Urinary bladder (tissue), 4 donors: Measurements from ENCODE around the gene FABP1. TPM values are rescaled to one million over a fixed set of nuclear protein-coding genes. Genes with fewer than 3 reads are reported as not detected.
A peak's percentile ranks its signal among the peaks of the same experiment; 100 is the strongest.

ENCODE experiments used
- DNase-seq: peaks from one replicate; pipeline ENCODE4 v3.0.0-alpha.2; 2015; ENCODE audit errors: extremely low spot score
- H3K27ac ChIP-seq: one replicate; pipeline ENCODE4 v1.5.1; 2013; ENCODE audit warnings: low read depth, mild to moderate bottlenecking, moderate library complexity
- H3K36me3 ChIP-seq: one replicate; pipeline ENCODE4 v1.6.1; 2013; ENCODE audit warnings: mild to moderate bottlenecking, moderate library complexity; ENCODE audit not compliant: insufficient read depth
- H3K4me1 ChIP-seq: one replicate; pipeline ENCODE4 v1.6.1; 2013; ENCODE audit warnings: mild to moderate bottlenecking, moderate library complexity; ENCODE audit not compliant: insufficient read depth
- H3K4me3 ChIP-seq: one replicate; pipeline ENCODE4 v1.5.1; 2013; ENCODE audit warnings: low read depth, low read length
- WGBS: extraction: QIAGEN DNeasy Blood & Tissue Kit; methylation state at CpG from one replicate; pipeline ENCODE4 v1.1.7; 2013; 5-methylcytosine and 5-hydroxymethylcytosine counted together
- polyA plus RNA-seq: library from polyadenylated mRNA; stranded (reverse); fragments of 200-250 nt; gene quantifications from one replicate; pipeline ENCODE4 v1.2.3, GENCODE V29; 2013
- total RNA-seq: library from RNA; depleted of rRNA; stranded (reverse); fragments of >200 nt; gene quantifications from one replicate; pipeline ENCODE4 v1.2.3, GENCODE V29; 2014
- donor health status: healthy with polysubstance abuse.
- donor health status: healthy.

FABP1 gene
- not detected for total RNA-seq
- 4.7 TPM for polyA plus RNA-seq

GRCh38 chr2:88127888-88128653 lies at the start of gene FABP1:
Gene FABP1, minus strand, starts transcription at chr2:88128062. Its CDS starts 45 bp downstream, at chr2:88128017.
- no peak within 1 kb of the TSS for H3K4me3 ChIP-seq
- no peaks in the 10 kb centered on the region for H3K36me3 ChIP-seq
- no peak for DNase-seq
- no peaks in the 10 kb centered on the region for H3K4me1 ChIP-seq
- 63% methylated on average over 12 of the region's 12 CpGs for WGBS
- H3K27ac ChIP-seq: no peak within 1 kb of the TSS

- H3K4me1 ChIP-seq: no peaks in the 10 kb centered on the region
Measured at GRCh38 chr2:88177556-88177955, 49.7 kb upstream of the FABP1 start.

DNA sequence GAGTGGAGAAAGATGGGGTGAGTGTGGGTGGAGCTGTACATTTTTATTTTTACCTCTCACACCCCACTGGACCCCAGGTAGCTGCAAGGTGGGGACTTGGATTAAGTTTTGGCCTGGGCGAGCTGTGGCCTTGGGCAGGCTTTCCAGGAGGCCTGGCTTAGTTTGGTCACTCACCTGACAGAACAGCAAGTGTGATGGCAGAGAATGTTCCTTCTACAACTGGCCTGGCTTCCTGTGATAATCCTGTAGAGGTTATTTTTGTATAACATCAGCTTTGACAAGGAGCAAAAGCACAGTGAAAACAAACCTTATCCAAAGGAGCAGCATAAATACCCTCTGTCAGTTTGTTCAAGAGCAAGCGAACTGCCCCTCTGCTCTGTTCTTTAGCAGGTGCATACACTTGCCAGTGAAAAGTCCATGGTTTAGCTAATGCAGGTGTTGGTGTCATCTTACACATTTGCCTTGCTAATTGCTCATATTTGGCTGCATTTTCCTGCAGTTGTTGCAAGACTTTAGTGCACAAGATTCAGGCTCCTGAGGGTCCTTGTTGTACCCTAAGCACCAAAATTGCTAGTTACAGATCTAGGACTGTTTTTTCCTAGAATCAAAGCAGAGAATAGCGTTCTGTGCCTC lies 48.6 kb upstream of the FABP1 start:
- no peak for DNase-seq
- WGBS: 78% methylated on average over 3 of the region's 3 CpGs
- no peak overlapping the region for H3K4me3 ChIP-seq
- H3K27ac ChIP-seq: no peak overlapping the region
- H3K4me1 ChIP-seq: no peaks in the 10 kb centered on the region
- no peaks in the 10 kb centered on the region for H3K36me3 ChIP-seq

More at GRCh38 chr2:88177556-88177955, 49.7 kb upstream of the FABP1 start:
- H3K36me3 ChIP-seq: no peaks in the 10 kb centered on the region
- H3K4me3 ChIP-seq: no peak overlapping the region
- 85% methylated on average over 3 of the region's 3 CpGs for WGBS
- H3K27ac ChIP-seq: no peak overlapping the region
- no peak for DNase-seq

DNA sequence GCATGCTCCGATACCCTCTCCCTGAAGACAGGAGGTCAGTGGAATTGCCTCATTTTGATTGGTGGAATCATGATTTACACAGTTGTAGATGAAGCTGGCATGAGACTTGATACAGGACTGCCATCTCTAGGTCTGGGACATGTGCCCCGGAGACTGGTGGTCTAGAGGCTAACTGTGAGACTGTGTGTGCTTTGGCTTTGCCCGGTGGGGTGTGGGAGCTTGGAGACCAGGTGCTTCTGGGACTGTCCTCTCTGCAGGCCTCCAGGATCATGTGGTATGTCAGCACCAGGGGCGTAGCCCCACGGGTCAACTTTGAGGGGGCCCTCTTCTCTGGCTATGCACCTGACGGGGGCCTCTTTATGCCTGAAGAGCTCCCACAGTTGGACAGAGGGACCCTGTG lies 45.0 kb upstream of the FABP1 start:
- no peaks in the 10 kb centered on the region for H3K4me1 ChIP-seq
- no peak overlapping the region for H3K27ac ChIP-seq
- DNase-seq: no peak
- H3K4me3 ChIP-seq: no peak overlapping the region
- 94% methylated on average over 6 of the region's 6 CpGs for WGBS
- H3K36me3 ChIP-seq: no peaks in the 10 kb centered on the region

GRCh38 chr2:88171966-88172365 lies 44.1 kb upstream of the FABP1 start:
- Histone ChIP-seq H3K4me1 (no peaks in the 10 kb centered on the region), H3K36me3 (no peaks in the 10 kb centered on the region), H3K27ac (no peak overlapping the region), H3K4me3 (no peak overlapping the region)
- WGBS: 98% methylated on average over 1 of the region's 1 CpG
- DNase-seq: no peak

DNA sequence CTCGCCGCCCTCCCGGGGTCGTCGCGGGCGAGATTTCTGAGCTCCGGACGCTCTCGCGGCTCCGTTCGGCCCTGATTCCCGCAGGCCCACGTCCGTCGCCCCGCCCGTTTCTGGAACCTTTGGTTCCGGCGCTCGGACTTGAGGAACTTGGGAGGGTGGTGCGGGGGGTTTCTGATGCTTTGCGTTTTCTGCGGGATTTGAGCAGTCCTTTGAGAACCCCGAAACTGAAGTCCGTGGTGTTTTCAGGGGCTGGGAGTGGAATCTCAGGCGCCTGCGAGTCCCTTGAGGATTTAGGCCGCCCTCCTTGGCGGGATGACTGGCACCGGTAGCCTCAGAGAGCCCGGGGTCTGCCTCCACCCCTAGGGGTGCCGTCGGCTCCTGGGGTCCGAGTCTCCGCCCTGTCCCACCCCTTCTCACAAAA lies 42.6 kb upstream of the FABP1 start:
- 1% methylated on average over 37 of the region's 37 CpGs for WGBS
- peak overlapping the region; percentile 74 for H3K4me3 ChIP-seq
- H3K36me3 ChIP-seq: no peaks in the 10 kb centered on the region
- peak overlapping the region; percentile 62 for H3K27ac ChIP-seq
- no peak for DNase-seq
- no peaks in the 10 kb centered on the region for H3K4me1 ChIP-seq

DNA sequence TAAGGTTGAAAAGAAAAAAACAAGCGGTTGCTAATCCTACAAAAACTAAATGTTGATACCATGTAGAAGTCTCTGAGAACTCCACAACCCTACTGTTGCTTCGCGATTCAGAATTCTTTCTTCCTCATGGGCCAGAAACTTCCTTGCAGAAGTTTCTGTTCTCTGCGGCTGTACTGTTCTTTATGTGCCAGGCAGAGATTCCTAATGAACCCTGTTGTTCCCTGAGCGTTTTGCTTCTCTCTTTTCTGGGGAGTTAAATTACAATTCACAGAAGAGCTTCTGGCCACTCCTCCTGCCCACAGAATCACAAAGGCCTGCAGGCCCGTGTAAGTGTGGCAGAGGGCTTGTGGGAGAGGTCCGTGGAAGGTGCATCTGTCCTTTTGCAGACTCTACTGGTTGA lies 40.5 kb upstream of the FABP1 start:
- no peak overlapping the region for H3K4me3 ChIP-seq
- no peak for DNase-seq
- no peak overlapping the region for H3K27ac ChIP-seq
- H3K4me1 ChIP-seq: no peaks in the 10 kb centered on the region
- no peaks in the 10 kb centered on the region for H3K36me3 ChIP-seq
- 77% methylated on average over 7 of the region's 7 CpGs for WGBS

GRCh38 chr2:88167740-88168139 lies 39.9 kb upstream of the FABP1 start:
- no peaks in the 10 kb centered on the region for H3K4me1 ChIP-seq

DNA sequence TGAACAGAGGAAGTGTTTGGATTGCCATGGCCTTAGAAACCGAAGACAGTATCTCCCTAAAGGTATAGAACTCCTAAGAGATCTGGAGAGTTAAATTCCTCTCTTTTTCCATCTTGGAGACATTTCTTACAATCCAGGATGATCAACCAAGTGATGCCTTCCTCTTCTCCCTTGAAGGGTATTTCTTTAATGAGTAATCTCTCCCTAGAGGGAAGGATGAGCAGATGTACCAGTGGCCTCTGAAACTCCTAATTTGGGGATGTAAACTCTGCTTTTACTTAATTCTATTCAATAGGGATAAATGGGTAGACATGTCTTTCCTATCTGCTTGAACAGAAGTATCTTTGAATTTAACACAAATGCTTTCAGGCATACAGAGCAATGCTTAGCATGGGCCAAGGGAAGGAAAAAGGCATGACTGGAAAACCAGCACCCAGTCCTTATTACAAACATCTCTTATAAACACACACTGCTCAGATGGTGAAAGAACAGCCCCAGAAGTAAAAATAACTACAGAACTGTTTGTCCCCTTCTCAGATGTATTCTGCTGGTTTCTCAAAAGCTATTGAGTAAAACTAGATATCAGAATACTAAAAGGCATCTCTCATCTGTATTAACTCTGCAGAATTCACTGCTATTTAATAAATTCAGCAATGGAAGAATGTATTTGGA lies 37.6 kb upstream of the FABP1 start:
- H3K27ac ChIP-seq: no peak overlapping the region
- H3K4me1 ChIP-seq: no peaks in the 10 kb centered on the region
- 0% methylated on average over 1 of the region's 1 CpG for WGBS
- no peaks in the 10 kb centered on the region for H3K36me3 ChIP-seq
- no peak overlapping the region for H3K4me3 ChIP-seq
- no peak for DNase-seq

More at GRCh38 chr2:88167740-88168139, 39.9 kb upstream of the FABP1 start:
- no peak overlapping the region for H3K27ac ChIP-seq
- no peak for DNase-seq
- H3K36me3 ChIP-seq: no peaks in the 10 kb centered on the region
- WGBS: 88% methylated on average over 2 of the region's 2 CpGs
- no peak overlapping the region for H3K4me3 ChIP-seq

GRCh38 chr2:88161446-88162244 lies 33.8 kb upstream of the FABP1 start:
- DNase-seq: no peak
- no peak overlapping the region for H3K27ac ChIP-seq
- no peaks in the 10 kb centered on the region for H3K36me3 ChIP-seq
- no peak overlapping the region for H3K4me3 ChIP-seq
- 74% methylated on average over 11 of the region's 11 CpGs for WGBS
- no peaks in the 10 kb centered on the region for H3K4me1 ChIP-seq

- no peaks in the 10 kb centered on the region for H3K4me1 ChIP-seq
- DNase-seq: no peak
- WGBS: 79% methylated on average over 7 of the region's 7 CpGs
- H3K4me3 ChIP-seq: no peak overlapping the region
- H3K36me3 ChIP-seq: no peaks in the 10 kb centered on the region
- H3K27ac ChIP-seq: no peak overlapping the region
Measured at GRCh38 chr2:88160517-88160916, 32.7 kb upstream of the FABP1 start.

GRCh38 chr2:88159955-88160415 lies 32.1 kb upstream of the FABP1 start:
- peak; percentile 39 for DNase-seq
- 33% methylated on average over 5 of the region's 5 CpGs for WGBS
- Histone ChIP-seq H3K4me3 (no peak overlapping the region), H3K36me3 (no peaks in the 10 kb centered on the region), H3K27ac (no peak overlapping the region), H3K4me1 (no peaks in the 10 kb centered on the region)

- DNase-seq: no peak
- Histone ChIP-seq H3K36me3 (no peaks in the 10 kb centered on the region), H3K4me3 (no peak overlapping the region), H3K4me1 (no peaks in the 10 kb centered on the region), H3K27ac (no peak overlapping the region)
- WGBS: 81% methylated on average over 3 of the region's 3 CpGs
Measured at GRCh38 chr2:88159481-88159880, 31.6 kb upstream of the FABP1 start.
